ENCODE measurements around the gene RPL28. TPM values are rescaled to one million over a fixed set of nuclear protein-coding genes. Genes with fewer than 3 reads are reported as not detected.

The RPL28 gene
- total and polyA plus RNA-seq, 2 donors (not counting 3 experiments of a cell fraction or from before 2014, with no cell fraction given) = 1,872 to 3,435 TPM

DNA sequence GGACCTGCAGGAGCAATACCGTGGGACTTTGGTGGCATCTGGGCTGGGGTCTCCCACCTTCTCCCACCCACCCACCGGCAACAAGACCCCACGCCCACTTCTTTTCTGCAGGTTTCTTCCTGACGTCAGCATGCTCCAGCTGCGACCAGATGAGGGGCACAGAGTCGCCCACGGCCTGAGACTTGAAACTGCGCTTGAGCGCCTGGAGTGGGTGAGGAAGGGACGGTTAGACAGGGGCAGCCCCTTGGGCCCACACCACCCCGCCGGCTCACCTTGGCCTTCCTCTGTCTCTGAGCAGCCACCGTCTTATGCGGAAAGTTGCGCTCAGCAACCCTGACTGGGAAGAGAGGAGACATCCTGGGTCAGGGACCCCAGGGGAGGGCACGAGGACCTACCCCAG lies 24.8 kb upstream of the RPL28 start:
- no peaks in the 10 kb centered on the region for H3K9me3 ChIP-seq (replicated peaks; ENCODE audit: control insufficient read depth, insufficient read depth, low read length)
- H3K27me3 ChIP-seq (ENCODE audit: control insufficient read depth in 2 of 2, insufficient read depth in 2 of 2, low read length in 2 of 2) = peaks cover 3 to 4% of the 10 kb centered on the region in 2 experiments
- FAIRE-seq (no peak), DNase-seq (ENCODE audit: low read depth, low spot score) (no peak)
- CTCF ChIA-PET = no interaction called here
- POLR2A ChIA-PET = no interaction called here
- H3K27ac ChIP-seq (ENCODE audit: insufficient read depth, low read depth, low read length) = no peak overlapping the region
- BruUV-seq (replicated peaks) = no TSS peak
- H2AFZ ChIP-seq (ENCODE audit: low read depth, low read length) = no peak overlapping the region
- no peak overlapping the region for H3K4me3 ChIP-seq (replicated peaks in 1 of 3; ENCODE audit: insufficient read depth in 1 of 3, low read depth in 1 of 3, low read length in 3 of 3)
- H3K36me3 ChIP-seq (ENCODE audit: control insufficient read depth in 2 of 2, extremely low read depth in 1 of 2, insufficient read depth in 2 of 2, low read length in 2 of 2) = no peaks in the 10 kb centered on the region
- H3K9ac ChIP-seq (replicated peaks; ENCODE audit: extremely low read depth, insufficient read depth, low read length) = no peak overlapping the region
- dilution Hi-C loops (cut with MboI; ENCODE audit: extremely low pct_ligation_motif_present, low sequenced_read_pairs) = no loop called here
- no peaks in the 10 kb centered on the region for H3K79me2 ChIP-seq (ENCODE audit: control insufficient read depth, insufficient read depth, low read length)
- H3K4me1 ChIP-seq (ENCODE audit: control insufficient read depth, extremely low read depth, insufficient read depth, low read length) = no peaks in the 10 kb centered on the region
- intact Hi-C loops (cut with micrococcal nuclease) = no loop called here
- no peak overlapping the region for H3K4me2 ChIP-seq (ENCODE audit: insufficient read depth, low read length)
- no peaks in the 10 kb centered on the region for H3K9me1 ChIP-seq (replicated peaks; ENCODE audit: control insufficient read depth, extremely low read depth, insufficient read depth, low read length)
- TF ChIP-seq, protein P1, sequence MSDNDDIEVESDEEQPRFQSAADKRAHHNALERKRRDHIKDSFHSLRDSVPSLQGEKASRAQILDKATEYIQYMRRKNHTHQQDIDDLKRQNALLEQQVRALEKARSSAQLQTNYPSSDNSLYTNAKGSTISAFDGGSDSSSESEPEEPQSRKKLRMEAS (IDR thresholded peaks at IDR 0.05; ENCODE audit: insufficient read depth, insufficient read length) = no peak
- TF ChIP-seq JUN (IDR thresholded peaks at IDR 0.05; ENCODE audit: borderline replicate concordance, insufficient read depth, insufficient read length, low read depth) (no peak), POLR2A (IDR thresholded peaks at IDR 0.05; ENCODE audit: low read depth, low read length) (no peak), EZH2 (IDR thresholded peaks at IDR 0.05; ENCODE audit: borderline replicate concordance, low read depth, low read length, severe bottlenecking) (no peak), FOS (IDR thresholded peaks at IDR 0.05; ENCODE audit: borderline replicate concordance, insufficient read depth, low read length) (no peak), POLR2AphosphoS5 (IDR thresholded peaks at IDR 0.05; ENCODE audit: insufficient read depth, low read depth, low read length) (no peak), GATA2 (IDR thresholded peaks at IDR 0.05; ENCODE audit: insufficient read depth, insufficient read length, low read depth, low read length) (no peak), MYC (IDR thresholded peaks at IDR 0.05; ENCODE audit: low read depth, low read length) (no peak)
- TF ChIP-seq, protein P2, sequence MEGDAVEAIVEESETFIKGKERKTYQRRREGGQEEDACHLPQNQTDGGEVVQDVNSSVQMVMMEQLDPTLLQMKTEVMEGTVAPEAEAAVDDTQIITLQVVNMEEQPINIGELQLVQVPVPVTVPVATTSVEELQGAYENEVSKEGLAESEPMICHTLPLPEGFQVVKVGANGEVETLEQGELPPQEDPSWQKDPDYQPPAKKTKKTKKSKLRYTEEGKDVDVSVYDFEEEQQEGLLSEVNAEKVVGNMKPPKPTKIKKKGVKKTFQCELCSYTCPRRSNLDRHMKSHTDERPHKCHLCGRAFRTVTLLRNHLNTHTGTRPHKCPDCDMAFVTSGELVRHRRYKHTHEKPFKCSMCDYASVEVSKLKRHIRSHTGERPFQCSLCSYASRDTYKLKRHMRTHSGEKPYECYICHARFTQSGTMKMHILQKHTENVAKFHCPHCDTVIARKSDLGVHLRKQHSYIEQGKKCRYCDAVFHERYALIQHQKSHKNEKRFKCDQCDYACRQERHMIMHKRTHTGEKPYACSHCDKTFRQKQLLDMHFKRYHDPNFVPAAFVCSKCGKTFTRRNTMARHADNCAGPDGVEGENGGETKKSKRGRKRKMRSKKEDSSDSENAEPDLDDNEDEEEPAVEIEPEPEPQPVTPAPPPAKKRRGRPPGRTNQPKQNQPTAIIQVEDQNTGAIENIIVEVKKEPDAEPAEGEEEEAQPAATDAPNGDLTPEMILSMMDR (IDR thresholded peaks at IDR 0.05; ENCODE audit: extremely low read depth in 1 of 2, insufficient read depth in 1 of 2, low read depth in 1 of 2, low read length in 2 of 2) = no peak
- H4K20me1 ChIP-seq (replicated peaks; ENCODE audit: control insufficient read depth, extremely low read depth, insufficient read depth, low read length) = no peaks in the 10 kb centered on the region
